ENCODE measurements around the gene SOX18. TPM values are rescaled to one million over a fixed set of nuclear protein-coding genes. Genes with fewer than 3 reads are reported as not detected.
"Not testable (repeated sequence)": the region's sequence is repeated elsewhere in the genome, so short reads cannot be mapped to it uniquely, and the experiment has no call there.

The SOX18 gene
- polyA plus RNA-seq, 1 experiment: not detected

DNA sequence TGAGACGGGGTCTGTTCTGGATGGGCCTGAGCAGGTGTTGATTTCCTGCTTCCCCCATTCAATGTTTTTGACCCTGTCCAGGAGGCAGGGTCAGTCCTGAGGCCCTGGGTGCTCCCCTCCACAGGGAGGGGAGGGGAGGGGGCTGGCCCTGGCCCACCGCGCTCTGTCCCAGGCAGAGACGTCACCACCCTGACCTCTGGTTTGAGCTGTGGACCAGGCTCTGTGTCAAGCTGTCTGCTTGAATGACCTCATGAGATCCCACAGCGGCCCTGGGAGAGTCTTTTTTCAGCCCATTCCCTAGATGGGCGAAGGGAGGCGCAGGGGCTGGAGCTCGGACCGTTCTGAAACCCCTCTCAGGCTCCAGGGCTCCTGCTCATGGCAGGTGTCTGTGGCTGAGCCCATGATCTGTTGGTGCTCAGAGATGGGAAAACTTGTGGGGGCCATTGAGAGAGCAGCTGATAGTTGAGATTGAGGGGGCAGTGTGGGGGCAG, 43.6 kb upstream of the SOX18 start:
- no peak for DNase-seq (ENCODE audit: low read depth)
- H3K36me3 ChIP-seq (ENCODE audit: control insufficient read depth, insufficient read depth, low read length): no peaks in the 10 kb centered on the region
- ChIA-PET POLR2A (no interaction called here), CTCF (interaction anchor here (0.6 to 1.9 kb wide), 2 partner anchors 10 to 27 kb away, joined by 4 to 6 read pairs; no protein-coding TSS in a partner anchor)
- no peak overlapping the region for H3K4me3 ChIP-seq (ENCODE audit: low read depth, low read length)
- TF ChIP-seq, protein P1, sequence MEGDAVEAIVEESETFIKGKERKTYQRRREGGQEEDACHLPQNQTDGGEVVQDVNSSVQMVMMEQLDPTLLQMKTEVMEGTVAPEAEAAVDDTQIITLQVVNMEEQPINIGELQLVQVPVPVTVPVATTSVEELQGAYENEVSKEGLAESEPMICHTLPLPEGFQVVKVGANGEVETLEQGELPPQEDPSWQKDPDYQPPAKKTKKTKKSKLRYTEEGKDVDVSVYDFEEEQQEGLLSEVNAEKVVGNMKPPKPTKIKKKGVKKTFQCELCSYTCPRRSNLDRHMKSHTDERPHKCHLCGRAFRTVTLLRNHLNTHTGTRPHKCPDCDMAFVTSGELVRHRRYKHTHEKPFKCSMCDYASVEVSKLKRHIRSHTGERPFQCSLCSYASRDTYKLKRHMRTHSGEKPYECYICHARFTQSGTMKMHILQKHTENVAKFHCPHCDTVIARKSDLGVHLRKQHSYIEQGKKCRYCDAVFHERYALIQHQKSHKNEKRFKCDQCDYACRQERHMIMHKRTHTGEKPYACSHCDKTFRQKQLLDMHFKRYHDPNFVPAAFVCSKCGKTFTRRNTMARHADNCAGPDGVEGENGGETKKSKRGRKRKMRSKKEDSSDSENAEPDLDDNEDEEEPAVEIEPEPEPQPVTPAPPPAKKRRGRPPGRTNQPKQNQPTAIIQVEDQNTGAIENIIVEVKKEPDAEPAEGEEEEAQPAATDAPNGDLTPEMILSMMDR (IDR thresholded peaks at IDR 0.05; ENCODE audit: insufficient read depth, low read depth, low read length): no peak
- peaks cover 6% of the 10 kb centered on the region for H3K27me3 ChIP-seq (ENCODE audit: control insufficient read depth, insufficient read depth, low read length)

DNA sequence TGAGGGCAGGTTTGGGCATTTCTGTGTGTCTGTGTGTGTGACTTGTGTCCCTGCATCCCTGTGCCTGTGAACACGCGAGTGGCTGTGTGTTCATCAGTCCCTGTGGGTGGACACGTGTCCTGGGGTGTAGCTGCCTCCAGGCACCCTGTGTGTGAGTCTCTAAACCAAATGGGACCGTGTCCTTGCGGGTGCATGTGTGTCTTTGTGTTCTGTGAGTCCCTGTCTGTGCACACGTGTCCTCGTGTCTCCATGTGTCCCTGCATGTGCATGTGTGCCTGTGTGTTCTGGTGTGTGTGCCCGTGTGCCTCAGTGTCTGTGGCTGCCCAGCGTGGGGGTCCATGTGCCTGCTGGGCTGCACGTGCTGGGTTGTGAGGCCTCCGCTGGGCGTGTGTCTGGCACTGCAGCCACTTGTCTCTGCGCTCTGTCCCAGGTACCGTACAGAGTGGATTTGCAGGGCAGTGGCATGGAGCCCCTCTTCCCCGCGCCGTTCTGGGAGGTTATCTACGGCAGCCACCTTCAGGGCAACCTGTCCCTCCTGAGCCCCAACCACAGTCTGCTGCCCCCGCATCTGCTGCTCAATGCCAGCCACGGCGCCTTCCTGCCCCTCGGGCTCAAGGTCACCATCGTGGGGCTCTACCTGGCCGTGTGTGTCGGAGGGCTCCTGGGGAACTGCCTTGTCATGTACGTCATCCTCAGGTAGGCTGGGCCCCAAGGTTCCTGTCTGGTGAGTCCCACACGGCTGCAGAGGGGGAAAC, 43.0 kb upstream of the SOX18 start:
- TF ChIP-seq, protein P1 (IDR thresholded peaks at IDR 0.05; ENCODE audit: insufficient read depth, low read depth, low read length): no peak
- Histone ChIP-seq H3K36me3 (ENCODE audit: control insufficient read depth, insufficient read depth, low read length) (no peaks in the 10 kb centered on the region), H3K4me3 (ENCODE audit: low read depth, low read length) (no peak overlapping the region), H3K27me3 (ENCODE audit: control insufficient read depth, insufficient read depth, low read length) (peaks cover 6% of the 10 kb centered on the region)
- ChIA-PET CTCF (interaction anchor here (1.0 to 1.9 kb wide), 3 partner anchors 9 to 27 kb away, joined by 4 to 7 read pairs (median 6); no protein-coding TSS in a partner anchor), POLR2A (no interaction called here)
- no peak for DNase-seq (ENCODE audit: low read depth)

GRCh38 chr20:64091770-64092169, 42.3 kb upstream of the SOX18 start:
- ChIA-PET CTCF (interaction anchor here (1.0 to 1.9 kb wide), 3 partner anchors 8 to 28 kb away, joined by 4 to 7 read pairs (median 6); no protein-coding TSS in a partner anchor), POLR2A (no interaction called here)
- Histone ChIP-seq H3K4me3 (ENCODE audit: low read depth, low read length) (no peak overlapping the region), H3K36me3 (ENCODE audit: control insufficient read depth, insufficient read depth, low read length) (no peaks in the 10 kb centered on the region), H3K27me3 (ENCODE audit: control insufficient read depth, insufficient read depth, low read length) (peaks cover 7% of the 10 kb centered on the region)
- TF ChIP-seq, protein P1 (IDR thresholded peaks at IDR 0.05; ENCODE audit: insufficient read depth, low read depth, low read length): no peak
- no peak for DNase-seq (ENCODE audit: low read depth)

DNA sequence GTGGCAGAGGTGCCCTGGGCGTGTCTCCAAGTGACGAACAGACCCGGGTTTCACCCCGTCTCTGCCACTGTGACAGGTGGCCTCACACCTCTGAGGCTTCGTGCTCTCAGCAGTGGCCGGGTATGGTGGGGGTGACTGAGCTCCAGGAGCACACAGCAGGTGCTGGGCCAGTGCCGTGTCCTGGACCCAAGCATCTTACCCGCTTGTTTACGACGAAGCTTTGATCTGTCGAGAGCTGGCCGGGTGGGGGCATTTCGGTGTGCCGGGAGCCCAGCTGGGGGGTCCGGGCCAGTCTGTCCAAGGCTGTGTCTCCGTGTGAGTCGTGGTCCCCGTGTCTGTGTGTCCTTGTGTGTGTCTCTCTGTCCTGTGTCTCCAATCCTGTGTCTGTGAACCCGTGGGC, 41.9 kb upstream of the SOX18 start:
- ChIA-PET CTCF (interaction anchor here (1.0 to 1.8 kb wide), 2 partner anchors 11 to 29 kb away, joined by 4 to 7 read pairs; no protein-coding TSS in a partner anchor), POLR2A (no interaction called here)
- Histone ChIP-seq H3K4me3 (ENCODE audit: low read depth, low read length) (no peak overlapping the region), H3K36me3 (ENCODE audit: control insufficient read depth, insufficient read depth, low read length) (no peaks in the 10 kb centered on the region), H3K27me3 (ENCODE audit: control insufficient read depth, insufficient read depth, low read length) (peaks cover 9% of the 10 kb centered on the region)
- DNase-seq (ENCODE audit: low read depth): no peak
- TF ChIP-seq, protein P1 (IDR thresholded peaks at IDR 0.05; ENCODE audit: insufficient read depth, low read depth, low read length): no peak

DNA sequence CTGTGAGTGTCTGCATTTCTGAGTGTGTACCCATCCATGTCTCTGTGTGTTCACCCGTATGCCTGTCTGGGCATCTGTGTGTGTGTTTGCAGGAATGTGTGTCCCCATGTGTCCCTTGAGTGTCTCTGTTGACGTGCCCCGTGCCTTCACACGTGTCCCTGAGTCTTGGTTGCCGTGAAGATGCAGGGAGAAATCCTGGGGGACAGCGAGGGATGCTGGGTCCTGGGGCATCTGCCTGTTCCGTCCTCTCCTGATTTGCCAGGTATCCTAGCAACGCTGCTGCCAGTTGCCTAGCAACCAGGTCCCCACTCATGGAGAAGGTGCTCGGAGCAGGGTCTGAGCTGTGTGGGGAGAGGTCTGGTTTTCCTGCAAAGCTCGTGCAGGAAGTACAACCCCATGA, 40.7 kb upstream of the SOX18 start:
- Histone ChIP-seq H3K36me3 (ENCODE audit: control insufficient read depth, insufficient read depth, low read length) (no peaks in the 10 kb centered on the region), H3K4me3 (ENCODE audit: low read depth, low read length) (no peak overlapping the region), H3K27me3 (ENCODE audit: control insufficient read depth, insufficient read depth, low read length) (peaks cover 17% of the 10 kb centered on the region)
- DNase-seq (ENCODE audit: low read depth): no peak
- TF ChIP-seq, protein P1 (IDR thresholded peaks at IDR 0.05; ENCODE audit: insufficient read depth, low read depth, low read length): no peak
- ChIA-PET POLR2A (no interaction called here), CTCF (no interaction called here)

DNA sequence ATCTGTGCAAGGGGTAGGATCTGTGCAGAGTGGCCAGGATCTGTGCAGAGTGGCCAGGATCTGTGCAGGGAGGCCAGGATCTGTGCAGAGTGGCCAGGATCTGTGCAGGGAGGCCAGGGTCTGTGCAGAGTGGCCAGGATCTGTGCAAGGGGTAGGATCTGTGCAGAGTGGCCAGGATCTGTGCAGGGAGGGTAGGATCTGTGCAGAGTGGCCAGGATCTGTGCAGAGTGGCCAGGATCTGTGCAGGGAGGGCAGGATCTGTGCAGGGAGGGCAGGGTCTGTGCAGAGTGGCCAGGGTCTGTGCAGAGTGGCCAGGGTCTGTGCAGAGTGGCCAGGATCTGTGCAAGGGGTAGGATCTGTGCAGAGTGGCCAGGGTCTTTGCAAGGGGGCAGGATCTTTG, 39.1 kb upstream of the SOX18 start:
- H3K36me3 ChIP-seq (ENCODE audit: control insufficient read depth, insufficient read depth, low read length); CTCF ChIA-PET; H3K4me3 ChIP-seq (ENCODE audit: low read depth, low read length); POLR2A ChIA-PET; DNase-seq (ENCODE audit: low read depth): not testable (repeated sequence)
- peaks cover 27% of the 10 kb centered on the region for H3K27me3 ChIP-seq (ENCODE audit: control insufficient read depth, insufficient read depth, low read length)

GRCh38 chr20:64087226-64087825, 37.9 kb upstream of the SOX18 start:
- peaks cover 25% of the 10 kb centered on the region for H3K27me3 ChIP-seq (ENCODE audit: control insufficient read depth, insufficient read depth, low read length)
- DNase-seq (ENCODE audit: low read depth); POLR2A ChIA-PET; H3K4me3 ChIP-seq (ENCODE audit: low read depth, low read length); H3K36me3 ChIP-seq (ENCODE audit: control insufficient read depth, insufficient read depth, low read length): not testable (repeated sequence)
- CTCF ChIA-PET: interaction anchor here (0.6 to 2.2 kb wide), 2 partner anchors 33 to 48 kb away, joined by 3 to 9 read pairs; no protein-coding TSS in a partner anchor
